H1 (cell line): ENCODE results near the gene PXT1. TPM values are rescaled to one million over a fixed set of nuclear protein-coding genes. Genes with fewer than 3 reads are reported as not detected.

Source experiments
- CTCF ChIA-PET: fragments of 300-600 bp; sonication (Branson Sonifier 250); formaldehyde crosslinking; loops from one replicate; lab custom pipeline; 2021; ENCODE audit not compliant: partially characterized antibody; lab: Charles Lee
- POLR2A ChIA-PET: fragments of 300-600 bp; sonication (Branson Sonifier 250); formaldehyde crosslinking; loops from one replicate; lab custom pipeline; 2021; ENCODE audit warnings: inconsistent platforms; ENCODE audit not compliant: partially characterized antibody; lab: Charles Lee
- DNase-seq, 2 experiments: peaks; one replicate each; pipeline versions ENCODE4 v3.0.0 to v3.0.0-alpha.2; 2010 to 2022; ENCODE audit warnings: low spot score in 2 of 2, low read depth in 1 of 2, mixed read lengths in 1 of 2
- FAIRE-seq: peaks from 2 replicates; lab custom pipeline; 2011; peaks lifted over from hg19 to GRCh38; lab: Jason Lieb, UNC
- H2AFZ ChIP-seq: 2 replicates; pipeline ENCODE4 v1.8.1; 2012; ENCODE audit warnings: low read length, inconsistent platforms
- H2AK5ac ChIP-seq: 2 replicates; pipeline ENCODE4 v1.6.1; 2013; ENCODE audit warnings: low read depth, low read length
- H2BK120ac ChIP-seq: replicated peaks from 2 replicates; pipeline ENCODE3; 2013; ENCODE audit warnings: low read depth, low read length, inconsistent platforms
- H2BK12ac ChIP-seq: 2 replicates; pipeline ENCODE4 v1.6.1; 2013; ENCODE audit warnings: low read depth, low read length
- H2BK15ac ChIP-seq: 2 replicates; pipeline ENCODE4 v1.6.1; 2013; ENCODE audit warnings: low read length
- H2BK20ac ChIP-seq: 2 replicates; pipeline ENCODE4 v1.6.1; 2013; ENCODE audit warnings: low read length
- H2BK5ac ChIP-seq: 2 replicates; pipeline ENCODE4 v1.6.1; 2013; ENCODE audit warnings: low read depth, low read length
- H3K14ac ChIP-seq: 2 replicates; pipeline ENCODE4 v1.6.1; 2013; ENCODE audit warnings: inconsistent platforms; ENCODE audit not compliant: insufficient read length
- H3K18ac ChIP-seq: 2 replicates; pipeline ENCODE4 v1.6.1; 2013; ENCODE audit warnings: low read length; ENCODE audit errors: extremely low read depth
- H3K23ac ChIP-seq: 2 replicates; pipeline ENCODE4 v1.6.1; 2013; ENCODE audit warnings: inconsistent platforms; ENCODE audit not compliant: insufficient read length
- H3K23me2 ChIP-seq: 2 replicates; pipeline ENCODE4 v1.6.1; 2013; ENCODE audit warnings: low read depth, low read length
- H3K27ac ChIP-seq: 2 replicates; pipeline ENCODE4 v1.6.1; 2011; ENCODE audit warnings: low read depth, low read length, inconsistent platforms
- H3K27me3 ChIP-seq, 4 experiments: replicated peaks in 1 of 4; 1 replicate in 1 of 4; 2 replicates in 3 of 4; pipeline versions ENCODE4 v1.6.1 to v1.8.1; 2011 to 2013; ENCODE audit warnings: low read length in 3 of 4, mild to moderate bottlenecking in 3 of 4, inconsistent platforms in 2 of 4, mixed read lengths in 2 of 4, moderate library complexity in 1 of 4; ENCODE audit not compliant: control insufficient read depth in 3 of 4, insufficient read depth in 3 of 4; ENCODE audit errors: extremely low read depth in 1 of 4
- H3K36me3 ChIP-seq, 4 experiments: 2 replicates each; pipeline versions ENCODE4 v1.6.1 to v1.8.1; 2011 to 2013; ENCODE audit warnings: mild to moderate bottlenecking in 4 of 4, low read length in 3 of 4, moderate library complexity in 2 of 4, control low read depth in 1 of 4, inconsistent platforms in 1 of 4; ENCODE audit not compliant: insufficient read depth in 4 of 4, control insufficient read depth in 2 of 4
- H3K4ac ChIP-seq: replicated peaks from 2 replicates; pipeline ENCODE3; 2013; ENCODE audit warnings: low read length, low read depth, mixed read lengths, inconsistent platforms; ENCODE audit not compliant: insufficient read length
- H3K4me1 ChIP-seq, 4 experiments: replicated peaks in 1 of 4; 1 replicate in 1 of 4; 2 replicates in 3 of 4; pipeline versions ENCODE4 v1.6.1 to v1.8.1; 2011 to 2013; ENCODE audit warnings: low read length in 3 of 4, inconsistent platforms in 2 of 4, mixed read lengths in 1 of 4; ENCODE audit not compliant: insufficient read depth in 4 of 4, control insufficient read depth in 3 of 4
- H3K4me2 ChIP-seq, 2 experiments: 2 replicates each; pipeline versions ENCODE4 v1.6.1 to v1.8.1; 2011 to 2013; ENCODE audit warnings: low read depth in 2 of 2, low read length in 2 of 2, control low read depth in 1 of 2, inconsistent platforms in 1 of 2, mild to moderate bottlenecking in 1 of 2; ENCODE audit not compliant: insufficient read depth in 1 of 2
- H3K4me3 ChIP-seq, 4 experiments: fragments of 200-600, 300-600 bp in 1 of 4; sonication (generic), shearing (Covaris generic), sonication (Bioruptor Twin) in 1 of 4; 2 replicates each; pipeline versions ENCODE4 v1.5.1 to v1.8.1; 2011 to 2016; ENCODE audit warnings: low read length in 4 of 4, low read depth in 3 of 4, control low read depth in 2 of 4, inconsistent platforms in 2 of 4, mild to moderate bottlenecking in 2 of 4, mixed read lengths in 1 of 4, moderate library complexity in 1 of 4; ENCODE audit not compliant: insufficient read depth in 2 of 4; ENCODE audit errors: extremely low read depth in 1 of 4
- H3K56ac ChIP-seq: replicated peaks from 2 replicates; pipeline ENCODE3; 2013; ENCODE audit warnings: low read depth, mild to moderate bottlenecking, mixed read lengths, low read length, inconsistent platforms; ENCODE audit not compliant: insufficient read length
- H3K79me1 ChIP-seq: 2 replicates; pipeline ENCODE4 v1.6.1; 2013; ENCODE audit warnings: low read depth, low read length, control low read depth
- H3K79me2 ChIP-seq, 2 experiments: 2 replicates each; pipeline versions ENCODE4 v1.6.1 to v1.8.1; 2012 to 2013; ENCODE audit warnings: low read length in 2 of 2, mild to moderate bottlenecking in 2 of 2, inconsistent platforms in 1 of 2; ENCODE audit not compliant: insufficient read depth in 2 of 2, control insufficient read depth in 1 of 2
- H3K9ac ChIP-seq, 4 experiments: replicated peaks in 1 of 4; 1 replicate in 1 of 4; 2 replicates in 3 of 4; pipeline versions ENCODE4 v1.6.1 to v1.8.1; 2011 to 2013; ENCODE audit warnings: low read depth in 3 of 4, low read length in 3 of 4, control low read depth in 2 of 4, mild to moderate bottlenecking in 2 of 4, moderate library complexity in 2 of 4, inconsistent platforms in 1 of 4; ENCODE audit errors: extremely low read depth in 1 of 4
- H3K9me3 ChIP-seq, 2 experiments: 2 replicates each; pipeline versions ENCODE4 v1.6.1 to v1.8.1; 2012 to 2013; ENCODE audit warnings: mild to moderate bottlenecking in 2 of 2, moderate library complexity in 2 of 2, control low read depth in 1 of 2, inconsistent platforms in 1 of 2, low read depth in 1 of 2, low read length in 1 of 2, mixed read lengths in 1 of 2; ENCODE audit not compliant: insufficient read depth in 2 of 2
- H4K20me1 ChIP-seq, 2 experiments: replicated peaks in 1 of 2; 2 replicates each; pipeline versions ENCODE3 to v1.8.1; 2011 to 2013; ENCODE audit warnings: inconsistent platforms in 2 of 2, low read length in 2 of 2, mild to moderate bottlenecking in 1 of 2; ENCODE audit not compliant: insufficient read depth in 2 of 2, control insufficient read depth in 1 of 2
- H4K5ac ChIP-seq: 2 replicates; pipeline ENCODE4 v1.6.1; 2013; ENCODE audit warnings: low read length, low read depth, mixed read lengths, inconsistent platforms; ENCODE audit not compliant: insufficient read length
- H4K8ac ChIP-seq: 2 replicates; pipeline ENCODE4 v1.8.0; 2013; ENCODE audit warnings: mild to moderate bottlenecking, moderate library complexity, low read length, inconsistent platforms; ENCODE audit not compliant: insufficient read depth; ENCODE audit errors: extremely low read depth
- H4K91ac ChIP-seq: replicated peaks from 2 replicates; pipeline ENCODE3; 2013; ENCODE audit warnings: low read length, mixed read lengths, inconsistent platforms; ENCODE audit not compliant: insufficient read length
- KDM1A ChIP-seq: fragments of 200-600, 300-600 bp; sonication (generic); IDR thresholded peaks from 2 replicates; pipeline ENCODE4 v1.7.1; 2016; ENCODE audit warnings: mild to moderate bottlenecking, low read length, borderline replicate concordance
- RAD21 ChIP-seq, 2 experiments: IDR thresholded peaks in 1 of 2; conservative IDR thresholded peaks in 1 of 2; 2 replicates each; pipeline ENCODE4 v1.6.1; 2011; ENCODE audit warnings: low read depth in 2 of 2, low read length in 2 of 2, improper control_type of control experiment in 1 of 2, inconsistent platforms in 1 of 2, mild to moderate bottlenecking in 1 of 2, moderate library complexity in 1 of 2
- RBBP5 ChIP-seq: IDR thresholded peaks from 2 replicates; pipeline ENCODE4 v1.7.1; 2012; ENCODE audit warnings: low read depth, mild to moderate bottlenecking, inconsistent platforms, low read length, moderate library complexity, borderline replicate concordance
- RXRA ChIP-seq: IDR thresholded peaks from 2 replicates; pipeline ENCODE4 v1.6.1; 2011; ENCODE audit warnings: low read depth, mild to moderate bottlenecking, low read length, moderate library complexity; ENCODE audit not compliant: insufficient read depth
- SIRT6 ChIP-seq: IDR thresholded peaks from one replicate; pipeline ENCODE4 v1.7.1; 2012; ENCODE audit warnings: low read length, inconsistent platforms
- TAF1 ChIP-seq: IDR thresholded peaks from 2 replicates; pipeline ENCODE4 v1.6.1; 2011; ENCODE audit warnings: mild to moderate bottlenecking, low read depth, low read length
- polyA plus RNA-seq, 7 experiments: library from polyadenylated mRNA; depleted of rRNA in 3 of 7; stranded (reverse) in 5 of 7; unstranded in 2 of 7; fragments of >200 nt in 5 of 7; fragments of 200-250 nt in 2 of 7; gene quantifications; 1 replicate in 5 of 7; 2 replicates in 1 of 7; 4 replicates in 1 of 7; pipeline versions ENCODE4 v1.2.1 to v1.2.3, GENCODE V29; 2011 to 2013; ENCODE audit warnings: missing spikeins in 2 of 7, mixed read lengths in 2 of 7
- total RNA-seq: library from RNA; stranded (reverse); fragmentation: NEBNext Ultra II Directional; extraction: Animal tissue kit (Norgen Biotek cat#: 25700); gene quantifications from 2 replicates; pipeline ENCODE4 v1.2.1, GENCODE V29; 2021

PXT1 gene
- total and polyA plus RNA-seq, 2 of the 8 experiments (the other 6 are each of a cell fraction or from before 2014, with no cell fraction given): 0.06 TPM; not detected in 1

DNA sequence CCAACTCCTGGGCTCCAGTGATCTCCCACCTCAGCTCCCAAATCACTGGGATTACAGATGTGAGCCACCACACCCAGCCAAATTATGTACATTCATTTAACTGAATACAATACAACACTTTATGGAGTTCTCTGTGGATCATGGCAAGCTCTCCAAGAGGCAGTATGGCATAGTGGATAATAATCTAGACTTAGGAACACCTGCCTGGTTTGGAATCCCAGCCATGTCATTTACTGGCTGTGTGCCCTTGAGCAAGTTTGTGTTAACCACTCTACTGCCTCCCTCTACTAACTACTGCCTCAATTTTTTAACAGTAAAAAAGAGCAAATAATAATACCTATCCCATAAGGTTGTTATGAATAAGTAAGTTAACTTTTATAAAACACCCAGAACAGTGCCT lies 53.3 kb downstream of the PXT1 start:
- FAIRE-seq: no peak
- no peak overlapping the region for H3K4ac ChIP-seq
- no peaks in the 10 kb centered on the region for H3K79me2 ChIP-seq
- H3K18ac ChIP-seq: no peak overlapping the region
- no peak overlapping the region for H4K5ac ChIP-seq
- no peaks in the 10 kb centered on the region for H3K79me1 ChIP-seq
- POLR2A ChIA-PET: no interaction called here
- no peak overlapping the region for H2BK12ac ChIP-seq
- no peak overlapping the region for H3K56ac ChIP-seq
- no peak overlapping the region for H2BK5ac ChIP-seq
- H4K91ac ChIP-seq: no peak overlapping the region
- peaks cover 0 to 9% (median under 1%) of the 10 kb centered on the region in 4 experiments; a peak in 4 of 7 replicates for H3K4me1 ChIP-seq
- H3K27me3 ChIP-seq: peaks cover 11 to 40% (median 35%) of the 10 kb centered on the region in 4 experiments
- H2AK5ac ChIP-seq: no peak overlapping the region
- no peaks in the 10 kb centered on the region for H3K36me3 ChIP-seq
- H3K23ac ChIP-seq: no peak overlapping the region
- H4K20me1 ChIP-seq: no peaks in the 10 kb centered on the region
- no peak overlapping the region for H2AFZ ChIP-seq
- TF ChIP-seq RBBP5: no peak
- no peak for TF ChIP-seq RAD21 (IDR thresholded peaks at IDR 0.05 in 1 of 2, conservative IDR thresholded peaks at IDR 0.05 in 1 of 2; ENCODE audit: low read depth in 2 of 2, low read length in 2 of 2)
- no peak for TF ChIP-seq TAF1
- TF ChIP-seq KDM1A: no peak
- no peak for TF ChIP-seq RXRA
- no peak for TF ChIP-seq SIRT6
- TF ChIP-seq, all 59 proteins: peak for 0
- Histone ChIP-seq H3K27ac (no peak overlapping the region), H3K14ac (no peak overlapping the region), H3K9me3 (no peaks in the 10 kb centered on the region), H3K23me2 (peaks cover 12% of the 10 kb centered on the region), H2BK120ac (no peak overlapping the region), H4K8ac (no peak overlapping the region), H3K4me3 (no peak overlapping the region), H2BK15ac (no peak overlapping the region), H3K9ac (no peak overlapping the region), H2BK20ac (no peak overlapping the region), H3K4me2 (no peak overlapping the region)
- CTCF ChIA-PET: no interaction called here
- DNase-seq: no peak
